Omental fat pad (tissue), 4 donors: ENCODE results near the gene CNTN4. TPM values are rescaled to one million over a fixed set of nuclear protein-coding genes. Genes with fewer than 3 reads are reported as not detected.

Experiments
- ATAC-seq: fragments of 150-250 bp; one replicate; pipeline ENCODE4 v1.9.1; 2016; ENCODE audit warnings: mild to moderate bottlenecking, moderate library complexity; ENCODE audit not compliant: low FRiP score
- DNase-seq: peaks from one replicate; pipeline ENCODE4 v3.0.0-alpha.2; 2019; ENCODE audit warnings: low spot score
- CTCF ChIP-seq, 3 donors: fragments of 450-650 bp; IDR thresholded peaks; one replicate each; pipeline ENCODE4 v1.5.1; 2016 to 2017; ENCODE audit warnings: antibody characterized with exemption in 3 of 3, mild to moderate bottlenecking in 3 of 3, moderate library complexity in 2 of 3
- total RNA-seq, 4 donors: library from RNA; depleted of rRNA; stranded (reverse); fragments of >200 nt; gene quantifications; one replicate each; pipeline ENCODE4 v1.1.0, GENCODE V29; 2016

The CNTN4 gene
- total RNA-seq, 4 donors from 2014 or later: 2.6 to 9.5 (median 7.2) TPM

GRCh38 chr3:2148561-2149340 lies 50.1 kb downstream of the CNTN4 start:
- no peak for DNase-seq
- no peak for TF ChIP-seq CTCF (IDR thresholded peaks at IDR 0.05)
- ATAC-seq: no peak

GRCh38 chr3:2153053-2153452 lies 54.4 kb downstream of the CNTN4 start:
- DNase-seq: no peak
- no peak for ATAC-seq
- TF ChIP-seq CTCF (IDR thresholded peaks at IDR 0.05): no peak

DNA sequence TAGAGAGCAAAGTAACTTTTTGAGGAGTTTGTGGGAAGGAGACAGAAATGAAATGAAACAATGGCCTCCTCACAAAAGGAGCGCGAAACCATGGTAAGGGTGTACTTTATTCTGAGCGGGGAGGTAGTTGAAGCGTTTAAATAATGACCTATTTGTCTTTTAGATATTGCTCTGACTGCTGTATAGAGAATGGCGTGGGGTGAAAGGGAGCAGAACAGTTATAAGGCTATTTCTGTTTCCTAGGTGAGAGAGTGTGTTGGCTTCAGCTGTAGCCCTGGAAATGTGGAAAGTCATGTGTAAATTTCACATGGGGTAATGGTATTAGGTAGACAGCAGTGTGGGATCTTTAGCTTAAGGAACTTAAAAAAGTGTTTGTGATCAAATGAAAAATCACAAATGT lies 54.9 kb downstream of the CNTN4 start:
- DNase-seq (no peak), ATAC-seq (no peak)
- TF ChIP-seq CTCF (IDR thresholded peaks at IDR 0.05): no peak

- no peak for TF ChIP-seq CTCF (IDR thresholded peaks at IDR 0.05)
- DNase-seq (no peak), ATAC-seq (no peak)
These were observed 56.0 kb downstream of the CNTN4 start for GRCh38 chr3:2154621-2155020.

- TF ChIP-seq CTCF (IDR thresholded peaks at IDR 0.05): no peak
- DNase-seq (no peak), ATAC-seq (no peak)
These were observed 57.7 kb downstream of the CNTN4 start for GRCh38 chr3:2156244-2156847.

GRCh38 chr3:2158828-2159227 lies 60.2 kb downstream of the CNTN4 start:
- DNase-seq (no peak), ATAC-seq (no peak)
- no peak for TF ChIP-seq CTCF (IDR thresholded peaks at IDR 0.05)

DNA sequence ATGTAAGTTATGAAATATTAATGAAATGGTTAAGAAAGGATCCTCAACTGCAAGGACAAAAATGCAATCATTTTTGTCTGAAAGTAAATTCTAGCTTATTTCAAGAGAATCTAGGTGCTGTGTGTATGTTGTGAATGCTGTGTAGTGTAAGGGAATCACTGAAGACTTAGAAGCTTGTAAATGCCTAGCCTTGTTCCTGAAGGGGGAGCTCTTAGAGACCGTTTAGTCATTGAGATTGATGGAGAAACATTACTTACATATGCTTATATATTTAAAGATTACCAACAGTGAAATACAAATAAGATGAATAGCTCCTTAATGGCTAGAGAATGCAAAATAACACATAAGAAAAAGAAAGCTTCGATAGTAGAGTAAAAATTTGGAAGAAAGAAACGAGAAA lies 67.9 kb downstream of the CNTN4 start:
- TF ChIP-seq CTCF (IDR thresholded peaks at IDR 0.05): no peak
- ATAC-seq (no peak), DNase-seq (no peak)
